AML-193 (cell line): ENCODE results near the gene ELP5.

ENCODE experiments used
- DNase-seq, 2 experiments: peaks; one replicate each; lab custom pipeline; 2025; lab: John Stamatoyannopoulos, UW

Gene ELP5, protein sequence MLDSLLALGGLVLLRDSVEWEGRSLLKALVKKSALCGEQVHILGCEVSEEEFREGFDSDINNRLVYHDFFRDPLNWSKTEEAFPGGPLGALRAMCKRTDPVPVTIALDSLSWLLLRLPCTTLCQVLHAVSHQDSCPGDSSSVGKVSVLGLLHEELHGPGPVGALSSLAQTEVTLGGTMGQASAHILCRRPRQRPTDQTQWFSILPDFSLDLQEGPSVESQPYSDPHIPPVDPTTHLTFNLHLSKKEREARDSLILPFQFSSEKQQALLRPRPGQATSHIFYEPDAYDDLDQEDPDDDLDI

DNA sequence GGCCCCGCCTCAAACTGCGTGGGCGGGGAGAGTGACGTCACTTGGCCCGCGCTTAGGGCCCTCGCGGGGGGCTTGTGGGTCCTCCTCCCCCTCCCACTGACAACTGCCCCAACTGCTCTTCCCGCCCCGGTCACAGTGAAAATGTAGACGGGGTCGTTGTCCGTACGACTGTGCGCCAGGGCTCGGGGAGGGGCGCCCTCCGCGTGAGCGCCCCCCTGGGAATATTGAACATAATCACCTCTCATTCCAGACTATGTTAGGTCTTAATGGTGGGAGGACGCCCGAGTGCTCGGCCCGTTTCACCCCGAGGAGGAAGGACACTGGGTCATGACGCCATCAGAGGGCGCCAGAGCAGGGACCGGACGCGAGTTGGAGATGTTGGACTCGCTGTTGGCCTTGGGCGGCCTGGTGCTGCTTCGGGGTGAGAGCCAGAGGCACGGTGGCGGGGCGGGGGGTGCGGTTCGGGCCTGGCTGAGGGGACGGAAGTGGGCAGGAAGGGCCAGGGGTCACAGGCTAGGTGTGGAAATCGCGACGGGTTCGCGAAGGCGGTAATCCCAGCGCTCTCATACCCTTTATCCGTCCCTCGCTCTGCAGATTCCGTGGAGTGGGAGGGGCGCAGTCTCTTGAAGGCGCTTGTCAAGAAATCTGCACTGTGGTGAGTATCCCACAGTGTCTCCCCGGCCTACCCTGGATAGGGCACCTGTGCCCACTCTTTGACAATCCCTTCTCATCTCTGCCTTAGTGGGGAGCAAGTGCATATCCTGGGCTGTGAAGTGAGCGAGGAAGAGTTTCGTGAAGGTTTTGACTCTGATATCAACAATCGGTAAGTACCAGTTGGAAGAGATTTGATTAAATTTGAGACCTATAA, at the start of gene ELP5:
TSS of gene ELP5 (plus strand) at position 40 of the 868 bp plus-strand sequence. CDS start at position 376, 336 bp downstream.
- DNase-seq, result peak; percentile 45 to 57

DNA sequence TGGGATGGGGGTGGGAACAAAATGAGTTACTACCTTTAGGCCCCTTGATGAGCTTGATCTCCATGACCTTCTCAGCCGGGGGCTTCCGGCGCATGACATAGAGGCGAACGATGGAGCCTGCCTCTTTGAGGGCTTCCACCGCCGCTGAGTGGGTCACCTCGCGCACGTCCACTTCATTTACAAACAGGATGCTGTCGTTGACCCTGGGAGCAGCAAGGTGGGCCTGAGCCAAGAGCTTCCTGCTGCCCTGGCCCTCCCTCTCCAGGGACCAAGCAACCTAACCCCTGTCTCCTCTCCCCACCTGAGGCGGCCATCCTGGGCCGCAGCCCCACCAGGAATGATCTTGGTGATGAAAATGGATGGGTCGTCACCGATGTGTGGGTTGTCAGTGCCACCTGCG, 48.6 kb upstream of the ELP5 start:
- DNase-seq, result no peak

DNA sequence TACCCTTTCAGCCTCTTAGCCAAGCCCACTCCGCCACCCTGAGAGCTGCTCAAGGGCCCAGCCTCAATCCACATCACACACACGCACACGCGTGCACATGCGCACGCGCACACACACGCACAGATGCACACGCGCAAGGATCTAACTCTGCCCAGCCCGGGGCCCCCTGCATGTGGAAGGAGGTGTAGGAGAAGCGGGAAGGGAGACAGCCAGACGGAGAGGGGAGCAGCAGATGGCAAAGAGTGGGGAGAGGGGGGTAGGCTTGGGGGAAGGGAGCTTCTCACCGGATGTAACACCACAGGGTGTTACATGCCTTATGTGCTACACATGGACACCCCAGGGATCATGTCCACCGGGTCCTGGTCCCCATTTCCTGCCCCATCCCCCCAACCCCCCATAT, 47.7 kb upstream of the ELP5 start:
- DNase-seq, result no peak

DNA sequence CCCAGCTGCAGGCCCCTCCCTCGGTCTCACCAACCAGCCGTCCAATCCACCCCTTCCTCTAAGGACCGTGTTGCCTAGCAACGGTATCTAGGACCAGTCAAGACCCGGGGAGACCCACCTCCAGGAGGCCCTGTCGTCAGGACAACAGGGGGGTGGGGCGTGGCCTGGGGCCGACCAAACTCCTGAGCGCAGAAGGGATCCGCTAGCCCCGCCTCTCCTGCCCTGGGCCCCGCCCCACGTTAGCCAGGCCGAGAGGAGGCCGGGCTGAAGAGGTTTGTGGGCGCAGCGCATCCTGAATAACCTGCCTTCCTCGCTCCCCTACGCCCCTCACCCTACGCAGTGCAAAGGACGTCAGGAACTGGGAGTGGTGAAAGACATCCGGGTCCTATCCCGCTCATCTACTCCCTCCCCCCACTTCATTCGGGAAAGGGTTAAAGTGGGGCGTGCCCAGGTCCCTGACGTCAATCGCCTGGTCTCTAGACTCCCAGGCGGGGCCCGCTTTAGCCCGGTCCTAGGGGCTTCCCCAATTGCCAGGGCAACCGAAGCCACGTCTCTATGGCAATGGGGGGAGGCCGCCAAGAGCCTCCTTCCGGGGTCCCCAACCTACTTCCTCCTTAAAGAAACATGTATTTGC, 47.1 kb upstream of the ELP5 start:
- DNase-seq, result no peak

DNA sequence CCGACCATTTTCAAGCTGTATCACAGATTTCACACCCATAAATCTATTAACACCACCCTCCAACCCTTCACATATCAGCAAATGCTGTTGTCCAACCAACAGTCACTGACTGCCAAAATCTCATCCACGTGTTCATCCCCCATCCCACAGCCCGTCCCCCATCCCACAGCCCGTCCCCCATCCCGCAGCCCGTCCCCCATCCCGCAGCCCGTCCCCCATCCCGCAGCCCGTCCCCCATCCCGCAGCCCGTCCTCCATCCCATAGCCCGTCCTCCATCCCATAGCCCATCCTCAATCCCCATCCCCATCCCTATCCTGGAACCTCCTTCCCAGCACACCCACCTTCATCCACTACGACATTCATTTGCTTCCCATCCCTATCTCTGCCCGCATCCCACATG, 46.5 kb upstream of the ELP5 start:
- no peak for DNase-seq

DNA sequence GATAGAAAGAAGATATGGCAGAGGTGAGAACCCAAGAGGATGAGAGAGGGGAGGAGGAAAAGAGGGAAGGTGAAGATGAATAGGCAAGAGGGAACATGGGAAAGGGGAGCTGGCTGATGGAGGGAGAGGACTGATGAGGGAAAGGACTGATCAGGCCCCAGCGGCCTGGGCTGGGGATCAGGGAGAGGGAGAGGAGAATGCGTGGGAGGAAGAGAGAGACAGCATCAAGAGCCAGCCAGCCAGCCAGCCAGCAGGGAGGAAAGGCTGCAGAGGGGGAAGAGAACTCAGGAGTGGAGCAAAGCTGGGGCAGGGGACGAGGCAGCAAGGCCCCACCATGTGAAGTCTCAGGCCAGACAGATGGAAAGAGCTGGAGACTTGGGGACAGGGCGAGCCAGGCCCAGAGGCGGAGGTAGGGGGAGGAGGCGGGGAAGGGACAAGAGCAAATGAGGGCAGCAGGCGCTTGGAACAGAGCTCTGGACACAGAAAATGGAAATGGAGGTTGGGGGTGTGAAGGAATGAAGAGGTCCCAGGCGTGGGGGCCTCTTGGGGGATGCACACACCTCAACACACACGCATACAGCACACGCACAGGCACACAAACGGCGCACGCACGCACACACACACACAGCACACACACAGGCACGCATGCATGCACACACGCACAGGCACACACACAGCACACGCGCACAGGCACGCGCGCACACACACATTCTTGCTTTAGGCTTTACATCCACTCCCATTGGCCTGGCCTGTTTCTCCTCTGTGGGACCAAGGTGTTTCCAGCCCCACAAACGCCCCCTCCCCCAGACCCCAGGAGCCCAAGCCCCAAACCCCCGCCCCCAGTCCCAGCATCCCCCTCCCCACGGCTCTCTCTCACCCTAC, 44.7 kb upstream of the ELP5 start:
- no peak for DNase-seq

DNA sequence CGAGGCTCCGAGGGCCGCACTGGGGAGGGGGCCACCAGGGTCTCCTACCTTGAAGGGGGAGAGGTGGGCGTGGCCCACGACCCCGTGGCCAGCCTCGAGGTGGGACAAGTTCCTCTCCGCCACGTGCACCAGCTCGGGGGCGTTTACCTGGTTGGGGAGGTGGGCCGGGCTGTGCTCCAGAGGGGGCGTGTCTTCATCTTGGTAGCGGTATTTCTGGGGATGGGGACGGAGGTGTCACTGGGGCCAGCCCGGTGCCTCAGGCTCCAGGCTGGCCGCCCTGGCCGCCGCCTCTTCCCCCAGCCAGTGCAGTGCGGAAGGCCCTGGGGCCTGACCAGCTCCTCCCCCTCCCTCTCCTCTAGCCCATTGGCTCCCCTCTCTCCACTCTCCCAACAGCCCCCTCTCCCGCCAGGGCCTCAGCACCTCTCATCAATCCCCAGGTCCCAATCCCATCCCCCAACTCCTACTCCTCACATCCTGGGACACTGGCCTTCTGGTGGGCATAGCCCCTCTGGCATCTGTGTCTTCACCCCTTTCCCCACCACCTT, 43.9 kb upstream of the ELP5 start:
- DNase-seq, result no peak

DNA sequence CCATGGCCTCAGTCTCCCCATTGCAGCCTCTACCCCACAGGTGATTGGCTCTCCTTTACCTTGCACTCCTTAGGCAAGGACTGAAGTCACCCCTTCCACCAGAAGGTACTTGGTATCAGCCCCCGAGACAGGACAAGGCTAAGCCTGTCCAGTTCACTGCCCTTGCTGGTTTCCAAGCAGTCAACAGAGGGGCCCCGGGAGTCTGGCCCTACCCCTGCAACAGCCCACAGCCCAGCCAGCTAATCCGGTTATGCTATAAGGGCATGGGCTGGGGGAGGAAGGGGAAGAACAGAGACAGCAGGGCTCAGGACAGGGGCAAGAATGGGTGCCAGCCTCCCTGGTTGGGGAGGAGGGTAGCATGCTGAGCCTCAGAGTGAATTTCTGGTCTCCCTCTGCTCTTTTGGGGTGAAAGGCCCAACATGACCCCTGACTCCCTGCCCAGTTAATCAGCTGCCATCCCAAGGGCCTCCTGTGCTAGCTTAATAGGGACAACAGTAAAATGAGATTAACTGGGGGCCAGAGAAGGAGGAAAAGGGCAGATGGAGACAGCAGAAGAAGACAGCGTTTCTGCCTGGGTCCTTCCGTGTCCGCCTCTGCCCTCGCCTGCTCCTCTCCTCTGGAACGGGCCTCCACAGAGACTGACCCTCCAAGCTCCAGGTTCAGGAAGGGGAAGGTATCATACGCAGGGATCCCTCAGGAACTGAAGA, 43.1 kb upstream of the ELP5 start:
- no peak for DNase-seq

DNA sequence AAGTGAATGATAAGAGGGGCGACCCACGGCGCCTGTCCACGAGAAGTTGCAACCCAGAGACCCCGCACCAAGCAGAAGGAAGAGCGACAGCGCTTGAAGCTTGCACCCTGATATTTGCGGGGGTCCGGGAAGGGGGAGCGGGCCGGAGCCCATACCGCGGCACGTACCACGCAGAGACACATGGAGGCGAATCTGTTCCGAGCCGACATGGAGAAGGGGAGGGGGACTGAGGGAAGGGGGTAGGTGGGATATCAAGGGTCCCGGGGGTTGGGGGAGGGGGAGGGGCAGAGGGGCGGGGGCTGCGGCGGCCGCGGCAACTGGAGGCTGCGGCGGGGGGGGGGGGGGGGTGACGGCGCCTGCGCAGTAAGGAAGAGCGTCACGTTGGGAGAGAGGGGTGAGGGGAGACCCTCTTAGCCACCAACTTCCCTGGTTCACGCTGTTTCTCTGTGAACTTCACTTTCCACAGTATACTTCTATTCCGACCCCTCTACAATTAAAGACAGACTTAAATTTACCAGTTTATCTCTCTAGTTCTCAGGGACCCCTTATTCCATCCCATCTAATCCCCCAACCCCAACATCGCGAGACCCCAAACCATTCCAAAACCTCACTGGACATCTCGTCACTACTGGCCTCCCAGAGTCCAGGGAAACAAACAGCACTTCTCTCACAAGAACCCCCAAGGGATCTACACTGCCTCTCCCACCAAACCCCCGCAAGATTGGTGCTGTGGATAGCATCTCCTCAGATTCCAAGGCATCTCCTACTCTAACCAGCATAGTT, 40.3 kb upstream of the ELP5 start:
- DNase-seq, result no peak

DNA sequence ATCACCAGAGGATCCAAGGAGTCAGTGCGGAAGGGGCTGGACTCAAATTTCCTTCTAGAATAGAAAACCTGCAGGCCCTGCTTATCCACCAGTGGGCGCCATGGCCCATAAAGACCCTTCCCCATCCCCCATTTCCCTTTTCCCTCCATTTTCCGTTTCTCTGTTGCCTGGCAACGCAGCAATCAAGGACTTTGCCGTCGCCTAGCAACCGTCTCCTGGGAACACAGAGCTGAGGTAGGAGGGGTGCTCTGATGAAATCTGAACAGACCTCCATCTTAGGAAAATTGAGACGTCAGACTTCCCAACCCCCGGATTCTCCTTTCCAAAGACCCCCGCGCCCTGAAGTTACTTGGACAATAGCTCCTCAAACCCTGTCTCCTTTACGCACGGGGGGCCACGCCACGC, 38.1 kb upstream of the ELP5 start:
- DNase-seq, result peak; percentile 26 to 27

DNA sequence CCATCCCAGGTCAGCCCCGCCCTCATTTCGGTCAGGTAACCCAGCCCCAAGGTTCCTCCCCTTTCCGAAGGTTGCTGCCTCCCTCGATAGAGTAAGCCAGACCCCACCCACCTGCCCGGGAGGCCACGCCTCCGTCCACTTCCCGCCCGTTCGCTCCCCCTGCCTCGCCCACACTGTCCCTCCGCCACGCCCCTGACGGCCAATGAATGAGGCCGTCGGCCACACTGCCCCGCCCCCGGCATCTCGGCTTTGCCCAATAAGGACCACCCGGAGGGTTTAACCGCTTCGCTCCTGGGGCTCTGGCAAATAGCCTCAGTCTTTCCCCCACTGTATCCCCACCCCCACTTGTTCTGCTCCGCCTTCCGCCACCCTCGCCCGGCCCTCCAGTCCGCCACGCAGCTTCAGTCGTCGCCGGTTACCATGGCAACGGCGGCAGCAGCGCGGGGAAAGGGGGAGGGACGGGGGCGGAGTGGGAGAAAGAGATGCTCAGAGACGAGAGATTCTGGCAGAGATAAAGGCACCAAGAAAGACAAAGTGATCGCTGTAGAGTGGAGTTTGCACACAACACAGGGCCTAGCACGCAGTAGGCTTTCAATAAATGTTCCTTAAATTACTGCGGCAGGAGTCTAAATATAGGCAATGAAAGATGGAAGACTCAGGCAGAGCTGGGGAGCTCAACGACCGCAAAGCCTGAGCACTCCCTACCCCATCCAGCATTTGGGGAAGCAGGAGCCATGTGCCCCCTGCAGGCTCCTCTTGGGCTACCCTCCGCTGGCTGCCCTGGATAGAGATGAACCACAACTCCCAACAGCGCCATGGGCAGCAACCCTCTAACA, 37.5 kb upstream of the ELP5 start:
- peak; percentile 70 to 73 for DNase-seq

DNA sequence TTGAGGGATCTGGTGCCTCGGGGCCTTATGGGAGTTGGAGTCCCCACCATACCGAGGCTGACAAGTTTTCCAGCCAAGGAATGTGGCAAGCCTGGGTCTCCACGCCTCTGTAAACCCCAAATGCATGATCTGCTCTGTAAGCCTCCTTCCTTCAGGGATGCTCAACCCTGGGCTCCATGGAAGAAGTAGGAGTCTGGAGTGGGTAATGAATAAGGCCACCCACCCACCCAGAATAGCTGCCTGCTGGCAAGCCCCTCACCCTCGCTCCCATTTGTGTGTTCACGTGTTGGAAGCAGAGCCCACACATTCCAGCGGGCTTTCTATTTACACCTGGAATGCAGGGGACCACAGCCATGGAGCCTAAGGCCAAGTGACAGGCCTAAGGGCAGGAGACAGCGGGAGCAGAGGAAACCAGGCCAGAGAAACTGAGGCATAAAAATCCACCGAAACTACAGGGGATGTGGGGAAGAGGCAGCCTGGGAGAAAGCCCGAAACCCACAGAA, 36.8 kb upstream of the ELP5 start:
- DNase-seq, result no peak

DNA sequence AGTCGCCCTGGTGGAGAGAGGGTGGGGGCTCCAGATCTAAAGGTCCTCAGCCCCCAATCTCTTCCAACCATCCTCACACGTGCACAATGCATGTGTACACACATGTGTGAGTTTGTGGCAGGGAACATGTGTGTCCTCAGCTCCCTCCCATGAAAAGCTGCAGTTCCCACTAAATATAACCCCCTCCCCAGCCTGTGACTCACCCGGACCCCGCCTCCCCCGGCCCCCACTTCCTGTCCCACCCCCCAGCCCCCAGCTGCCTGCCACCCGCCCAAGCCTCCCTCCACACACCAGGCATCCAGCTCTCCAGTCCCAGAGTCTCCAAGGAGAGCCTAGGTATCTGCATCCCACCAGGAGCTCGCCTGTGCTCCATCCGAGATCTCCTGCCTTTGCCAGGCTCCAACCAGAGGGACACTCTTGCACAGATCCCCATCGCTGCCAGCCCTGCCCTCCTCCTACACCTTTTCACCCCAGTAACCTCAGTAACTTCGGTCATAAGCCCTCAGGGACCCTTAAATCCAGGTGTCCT, 36.3 kb upstream of the ELP5 start:
- DNase-seq, result no peak

DNA sequence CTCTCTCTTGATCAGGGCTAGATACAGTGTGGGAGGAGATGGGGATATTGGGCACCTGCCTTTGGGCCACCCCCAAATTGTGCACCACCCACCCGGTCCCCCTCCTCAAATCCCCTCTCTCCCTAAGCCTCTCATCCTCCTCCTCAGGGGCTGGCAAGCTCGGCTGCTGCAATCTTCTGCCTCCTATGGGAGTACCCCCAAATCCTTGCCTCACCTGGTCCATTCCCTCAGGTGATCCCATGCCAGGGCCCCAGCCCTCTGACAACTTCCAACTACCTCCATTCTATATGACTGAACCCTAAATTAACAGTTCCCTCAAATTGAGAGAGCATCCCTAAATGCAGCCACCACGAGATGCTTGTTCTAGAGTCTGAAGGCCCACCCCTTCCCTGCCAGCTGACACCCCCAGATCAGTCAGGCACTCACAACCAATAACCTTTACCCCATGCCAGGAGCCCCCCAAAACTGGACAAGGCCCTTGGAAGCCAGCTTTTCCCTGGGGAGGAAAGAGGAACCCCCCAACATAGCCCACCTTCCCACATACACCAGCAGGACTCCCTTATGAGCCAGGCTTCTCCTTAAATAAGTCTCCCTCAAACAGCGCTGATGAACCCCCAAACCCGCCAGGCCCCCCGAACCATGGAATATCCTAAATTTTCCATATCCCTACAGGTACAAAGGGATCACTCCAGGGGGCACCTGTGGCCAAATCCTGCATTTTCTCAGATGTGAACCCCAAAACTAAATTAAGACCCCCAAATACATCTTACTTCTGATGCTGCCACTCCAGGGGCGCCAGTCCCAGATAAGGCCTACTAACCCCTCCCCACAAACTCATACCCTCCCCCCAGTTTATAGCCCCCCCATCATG, 35.5 kb upstream of the ELP5 start:
- no peak for DNase-seq

DNA sequence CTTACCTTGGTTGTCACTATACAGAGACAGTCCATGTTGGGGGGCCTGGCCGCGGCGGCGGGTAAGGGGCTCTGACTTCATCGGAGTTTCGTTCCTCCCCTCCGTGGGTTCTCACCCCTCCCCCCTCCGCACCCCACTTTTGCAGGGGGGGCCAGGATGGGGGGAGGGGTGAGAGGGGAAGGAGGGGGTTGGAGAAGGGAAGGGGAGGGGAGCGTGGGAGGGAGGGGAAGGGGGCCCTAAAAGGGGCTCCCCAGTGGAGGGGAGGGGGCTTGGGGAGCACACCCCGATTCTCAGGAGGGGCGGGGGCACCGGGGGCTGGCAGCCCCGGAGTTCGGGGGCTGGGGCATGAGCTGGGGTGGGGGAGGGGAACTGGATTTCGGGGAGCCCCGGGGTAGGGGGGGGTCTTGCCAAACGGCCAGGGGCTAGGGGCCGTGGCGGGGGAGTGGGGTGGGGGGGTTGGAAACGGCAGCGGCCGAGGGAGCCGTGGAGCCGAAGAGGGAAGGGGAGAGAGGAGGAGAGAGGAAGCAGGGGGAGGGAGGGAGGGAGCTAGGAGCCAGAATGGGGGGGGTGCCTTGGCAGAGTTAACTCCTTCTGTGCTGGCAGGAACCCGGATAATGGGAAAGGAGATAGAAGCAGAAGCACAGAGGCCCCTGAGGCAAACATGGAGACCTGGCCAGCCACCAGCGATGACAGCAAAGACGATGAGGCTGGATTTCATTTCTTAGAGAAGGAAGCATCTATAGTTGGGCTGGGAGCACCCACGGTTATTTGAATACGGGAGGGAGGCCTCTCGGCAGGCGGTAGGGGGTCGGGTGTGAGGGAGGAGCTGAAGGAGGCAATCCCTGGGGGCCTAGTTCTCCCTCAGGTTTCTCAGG, 34.7 kb upstream of the ELP5 start:
- DNase-seq, result peak; percentile 6 to 8

DNA sequence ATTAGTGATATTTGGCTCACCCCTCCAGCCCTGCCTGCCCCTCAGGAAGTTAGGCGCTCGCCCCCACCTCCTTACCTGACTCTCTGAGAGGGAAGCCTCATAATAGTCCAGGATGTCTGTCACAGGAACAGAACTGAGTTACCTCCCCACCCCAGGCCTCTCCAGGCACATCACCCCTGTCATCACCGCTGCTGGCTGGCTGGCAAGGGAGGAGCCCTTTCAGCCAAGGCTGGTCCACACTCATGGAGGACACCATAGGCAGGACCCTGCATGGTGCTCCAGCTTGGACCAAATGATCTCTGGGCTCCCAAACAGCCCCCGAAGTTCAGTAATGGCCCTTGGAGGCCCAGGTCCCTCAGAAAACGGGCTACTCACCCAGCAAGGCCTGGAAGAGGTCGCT, 33.8 kb upstream of the ELP5 start:
- DNase-seq, result no peak

DNA sequence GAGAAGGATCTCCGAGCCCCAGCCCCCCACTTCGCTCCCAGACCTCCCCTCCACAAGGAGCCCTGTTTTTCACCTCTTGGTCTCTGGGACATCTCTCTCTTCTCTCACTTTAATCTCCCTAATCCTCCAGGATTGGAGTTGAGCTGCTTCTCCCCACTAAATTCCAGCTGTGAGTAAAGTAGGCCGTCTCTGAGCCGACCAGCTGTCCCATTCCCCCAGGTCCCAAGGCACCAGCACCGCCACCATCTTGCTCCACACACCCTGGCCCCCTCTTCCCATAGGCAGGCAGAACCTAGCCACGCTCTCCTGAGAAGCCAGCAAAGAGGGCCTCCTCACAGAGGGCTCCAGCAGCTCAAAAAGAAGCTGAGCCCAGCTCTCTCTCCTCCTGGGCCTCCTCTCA, 33.3 kb upstream of the ELP5 start:
- no peak for DNase-seq
